Raji (cell line): Measurements from ENCODE around the gene KLHL22.

Experiments used
- POLR2A ChIP-seq: IDR thresholded peaks from 2 replicates; pipeline ENCODE4 v1.6.1; 2011; ENCODE audit warnings: low read depth, low read length, control low read depth; ENCODE audit not compliant: insufficient read depth

Gene KLHL22

DNA sequence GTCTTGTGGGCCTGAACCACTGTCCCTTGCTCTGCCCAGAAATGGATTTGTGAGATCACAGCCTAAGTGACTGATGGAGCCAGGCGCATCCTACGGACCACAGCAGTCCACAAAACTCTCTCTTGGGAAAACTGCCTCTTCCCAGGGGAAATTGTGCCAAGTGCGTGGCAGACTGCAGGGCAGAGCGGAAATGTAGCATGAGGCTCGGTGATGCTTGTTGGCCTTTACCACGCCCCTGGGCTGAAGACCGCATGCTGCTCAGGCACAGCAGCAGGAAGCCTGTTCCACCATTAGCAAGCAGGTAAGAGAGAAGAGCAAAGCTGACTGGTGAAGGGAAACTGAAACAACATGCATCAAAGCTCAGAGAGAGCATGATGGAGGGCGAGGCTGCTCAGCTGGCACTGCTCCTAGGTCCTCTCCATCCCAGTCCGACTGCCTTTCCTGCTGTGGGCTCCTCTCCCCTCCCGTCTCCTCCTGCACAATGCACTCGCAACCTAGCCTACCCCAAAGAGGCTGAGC, 31.4 kb downstream of the KLHL22 start:
- TF ChIP-seq POLR2A = no peak

DNA sequence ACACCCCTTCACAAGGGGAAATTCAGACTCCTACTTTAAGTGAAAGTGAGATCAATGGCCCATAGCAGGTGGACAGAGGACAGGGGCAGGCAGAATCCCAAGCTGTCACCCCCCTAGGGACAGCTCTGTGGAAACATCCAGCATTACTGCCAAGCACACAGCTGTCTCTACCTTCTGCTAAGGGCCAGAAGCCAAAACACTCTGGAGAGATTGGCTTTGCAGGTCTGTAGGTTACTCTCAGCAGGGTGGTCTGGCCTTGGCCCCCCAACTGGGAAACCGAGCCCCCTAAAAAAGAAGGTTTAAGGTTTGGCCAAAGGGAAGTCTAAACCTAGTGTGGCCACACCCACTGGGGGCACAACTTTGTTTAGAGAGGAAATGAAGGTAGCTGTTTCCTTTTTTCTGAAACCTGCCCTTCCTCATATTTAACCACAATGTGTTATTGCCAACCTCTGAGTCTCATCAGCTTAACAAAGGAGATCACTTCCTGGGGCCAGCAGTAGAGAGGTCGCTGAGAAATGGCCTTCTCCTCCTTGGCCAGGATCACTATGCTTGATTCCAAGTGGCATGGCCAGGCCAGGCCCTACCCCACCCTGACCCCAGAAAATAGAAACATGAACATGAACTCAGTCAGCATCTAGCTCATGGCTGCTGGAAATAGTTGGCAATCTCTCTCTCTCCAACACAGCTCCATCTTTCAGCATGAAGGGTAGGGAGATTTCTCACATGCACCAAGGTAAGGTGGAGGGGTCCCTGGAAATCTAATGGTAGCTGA, 32.1 kb downstream of the KLHL22 start:
- no peak; the same call in 1 of the 2 replicates for TF ChIP-seq POLR2A

DNA sequence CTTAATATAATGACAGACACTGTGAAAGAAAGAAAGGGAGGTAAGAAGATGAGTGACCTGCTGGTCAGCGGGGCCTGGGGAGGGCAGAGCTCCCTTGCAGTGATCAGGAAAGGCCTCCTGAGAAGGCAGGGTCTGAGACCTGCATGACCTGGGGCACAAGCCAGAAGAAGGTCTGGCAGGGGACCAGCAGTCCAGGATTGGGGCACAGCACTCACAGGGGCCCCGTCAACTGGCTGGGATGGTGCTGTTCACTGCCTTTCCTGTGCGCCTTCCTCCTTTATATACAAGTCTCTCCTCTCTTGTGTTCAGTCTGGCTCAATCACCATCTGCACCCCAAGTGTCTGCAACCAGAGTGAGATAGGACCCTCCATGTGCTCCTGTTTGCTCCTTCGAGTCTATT, 35.7 kb downstream of the KLHL22 start:
- TF ChIP-seq POLR2A = no peak

DNA sequence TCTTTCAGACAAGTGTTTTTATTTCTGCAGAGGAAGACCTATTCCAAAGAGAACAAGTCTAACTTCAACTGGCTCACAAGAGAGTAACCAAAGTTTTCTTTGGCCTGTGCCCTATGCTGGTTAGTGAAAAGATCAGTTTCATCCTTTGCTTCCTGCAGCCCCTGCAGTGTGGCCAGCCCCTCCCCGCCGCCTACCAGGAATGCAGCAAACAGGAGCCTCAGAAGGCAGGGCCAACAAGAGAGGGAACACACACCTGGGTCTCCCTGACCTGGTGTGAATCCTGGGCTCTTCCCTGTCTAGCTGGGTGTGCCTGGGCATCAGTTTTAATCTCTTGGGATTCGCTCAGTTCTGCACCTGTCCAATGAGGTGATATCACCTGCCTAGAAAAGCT, 36.4 kb downstream of the KLHL22 start:
- TF ChIP-seq POLR2A = no peak

DNA sequence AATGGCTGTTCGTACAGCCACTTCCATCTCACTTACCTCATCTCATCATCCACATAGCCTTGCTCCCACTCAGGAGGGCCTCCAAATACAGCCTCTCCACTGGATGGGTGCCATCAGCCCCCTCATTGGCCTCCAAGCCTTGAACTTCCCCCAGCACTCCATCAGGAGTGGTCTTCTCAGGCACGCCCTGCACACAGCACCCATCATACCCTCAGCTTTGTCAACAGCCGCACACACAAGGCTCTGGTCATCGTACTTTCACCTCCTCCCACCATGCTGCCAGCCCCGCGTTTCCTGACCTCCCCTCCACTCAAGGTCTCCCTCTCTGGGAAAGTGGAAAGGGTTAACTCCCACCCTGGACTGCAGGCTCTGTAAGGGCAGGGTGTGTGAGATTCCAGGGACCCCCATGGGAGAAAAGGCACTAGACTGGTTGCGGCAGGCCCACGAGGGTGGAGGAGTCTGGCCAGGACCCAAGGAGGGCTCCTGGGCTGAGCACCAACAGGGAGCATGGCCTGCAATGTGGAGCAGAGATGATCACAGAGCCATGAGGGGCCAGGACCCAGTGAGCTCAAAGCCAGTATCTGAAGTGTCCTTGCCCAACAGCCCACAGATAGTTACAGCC, 37.0 kb downstream of the KLHL22 start:
- TF ChIP-seq POLR2A = no peak

DNA sequence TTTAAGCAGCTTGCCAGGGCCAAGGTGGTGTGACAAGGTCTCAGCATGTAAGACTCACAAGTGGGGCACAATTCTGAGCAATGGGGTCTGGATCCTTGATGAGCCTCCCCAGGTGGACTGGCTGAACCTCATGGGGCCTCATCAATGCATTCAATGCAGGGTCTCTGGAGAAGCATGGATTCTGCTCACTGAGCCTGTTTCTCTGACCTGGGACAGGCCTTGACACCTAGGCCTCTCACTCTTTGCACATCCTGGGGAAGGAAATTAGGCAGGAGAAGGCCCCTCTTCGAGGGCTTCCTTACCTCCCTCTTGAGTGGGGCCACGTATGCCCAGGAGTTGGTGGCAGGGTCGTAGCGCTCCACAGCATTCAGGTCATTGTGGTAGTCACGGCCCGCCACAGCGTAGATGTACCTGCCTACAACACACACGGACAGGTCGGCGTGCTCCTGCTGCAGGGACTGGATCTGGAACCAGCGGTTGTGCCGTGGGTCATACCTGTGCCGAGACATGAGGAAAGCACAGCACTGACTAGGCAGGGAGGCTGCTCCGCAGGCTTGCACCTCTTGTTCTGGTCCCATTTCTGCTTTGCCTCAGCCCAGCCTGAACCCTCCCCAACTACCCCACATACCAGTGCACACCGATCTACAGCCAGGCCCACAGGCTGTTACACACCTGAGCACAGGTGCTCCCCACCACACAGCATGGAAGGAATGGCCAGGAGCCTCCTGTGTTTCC, 37.9 kb downstream of the KLHL22 start:
- no peak for TF ChIP-seq POLR2A

DNA sequence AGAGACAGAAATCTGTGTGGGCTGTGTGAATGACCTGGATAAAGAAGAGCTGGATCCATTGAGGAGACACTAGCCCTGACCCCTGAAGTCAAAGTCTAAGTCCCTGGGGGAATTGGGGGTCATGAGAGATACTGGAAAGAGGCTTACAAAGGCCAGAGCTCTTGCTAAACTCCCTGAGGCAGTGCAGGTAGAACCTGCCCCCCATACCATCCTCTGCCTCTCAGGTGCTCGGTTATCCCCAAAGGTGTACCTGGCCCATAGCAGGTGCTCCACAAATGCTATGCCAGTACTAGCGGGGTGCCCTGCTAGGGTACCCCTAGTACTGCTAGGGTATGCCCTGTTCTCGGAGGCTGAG, 38.9 kb downstream of the KLHL22 start:
- no peak for TF ChIP-seq POLR2A

DNA sequence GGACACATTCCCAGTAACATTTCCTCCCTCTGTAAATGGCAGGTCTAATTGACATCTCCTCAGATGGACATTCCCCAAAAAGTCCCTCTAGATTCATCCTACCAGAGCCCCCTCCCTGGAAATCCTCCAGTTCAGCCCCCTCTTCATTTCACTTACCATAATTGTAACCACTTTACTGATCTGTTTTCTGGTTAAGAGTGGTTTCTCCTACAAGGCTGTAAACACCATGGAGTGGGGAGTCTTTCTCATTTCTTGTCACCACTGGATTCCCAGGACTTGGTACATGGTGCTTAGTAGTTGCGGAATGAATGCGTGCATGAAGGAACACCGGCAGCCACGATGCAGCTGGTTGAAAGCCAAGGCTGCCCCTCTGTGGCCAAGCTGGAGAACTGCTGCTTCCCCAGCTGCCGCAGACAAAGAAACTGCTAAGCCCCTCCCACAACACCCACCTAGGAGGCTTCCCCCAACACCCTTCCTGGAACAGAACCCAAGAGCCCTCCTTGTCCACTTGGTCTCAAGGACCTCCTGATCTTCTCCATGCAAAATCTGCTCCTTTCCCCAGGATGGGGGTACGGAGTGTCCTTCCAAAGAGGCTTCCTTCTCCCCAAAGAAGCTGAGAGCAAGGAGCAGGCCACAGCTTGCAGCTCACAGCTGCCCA, 39.4 kb downstream of the KLHL22 start:
- no peak for TF ChIP-seq POLR2A

DNA sequence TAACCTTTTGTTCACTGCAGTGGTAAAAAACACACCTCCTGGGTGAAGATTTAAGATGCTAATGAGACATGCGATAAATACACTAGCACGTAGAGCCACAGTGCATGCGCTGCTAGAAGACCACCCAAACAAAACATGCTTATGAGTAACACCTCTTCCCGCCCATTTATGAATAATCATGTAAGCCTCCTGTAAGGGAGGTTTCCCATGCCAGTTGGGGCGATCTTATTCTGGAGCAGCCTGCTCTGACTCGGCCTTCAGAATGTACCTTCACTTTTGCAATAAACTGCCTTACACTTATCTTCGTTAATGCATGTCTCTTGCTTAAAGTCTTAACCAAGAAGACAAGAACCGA, 39.9 kb downstream of the KLHL22 start:
- TF ChIP-seq POLR2A = no peak

DNA sequence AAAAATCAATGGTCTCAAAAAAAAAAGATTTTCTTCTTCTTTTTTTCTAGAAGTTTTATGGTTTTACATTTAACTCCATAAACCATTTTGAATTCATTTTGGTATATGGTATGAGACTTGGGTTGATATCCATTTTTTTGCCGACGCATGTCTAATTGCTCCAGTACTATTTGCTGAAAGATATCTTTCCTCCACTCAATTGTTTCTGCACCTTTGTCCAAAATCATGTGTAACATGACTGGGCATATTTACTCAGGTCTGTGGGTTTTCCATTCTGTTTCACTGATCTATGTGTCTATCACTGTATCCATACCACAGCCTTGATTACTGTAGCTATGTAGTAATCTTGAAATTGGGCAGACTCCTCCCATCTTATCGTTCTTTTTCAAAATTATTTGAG, 42.4 kb downstream of the KLHL22 start:
- TF ChIP-seq POLR2A = no peak

DNA sequence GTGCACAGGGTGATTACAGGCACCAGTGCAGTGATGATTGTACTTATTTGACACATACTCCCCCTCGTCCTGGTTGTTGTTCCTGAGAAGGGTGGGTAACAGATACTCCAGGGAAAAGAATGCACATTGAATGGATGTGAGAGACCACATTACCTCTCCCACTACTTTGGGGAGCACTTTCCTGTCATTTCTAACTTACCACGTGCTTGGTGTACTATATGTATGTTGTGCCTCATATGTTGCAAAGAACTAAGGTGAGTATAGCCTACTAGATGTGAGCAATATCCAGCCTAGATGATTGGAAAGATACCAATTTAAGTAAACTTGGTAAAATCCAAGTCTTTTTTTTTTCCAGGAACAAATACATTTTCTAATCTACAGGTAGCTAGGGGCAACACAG, 43.7 kb downstream of the KLHL22 start:
- TF ChIP-seq POLR2A = no peak

DNA sequence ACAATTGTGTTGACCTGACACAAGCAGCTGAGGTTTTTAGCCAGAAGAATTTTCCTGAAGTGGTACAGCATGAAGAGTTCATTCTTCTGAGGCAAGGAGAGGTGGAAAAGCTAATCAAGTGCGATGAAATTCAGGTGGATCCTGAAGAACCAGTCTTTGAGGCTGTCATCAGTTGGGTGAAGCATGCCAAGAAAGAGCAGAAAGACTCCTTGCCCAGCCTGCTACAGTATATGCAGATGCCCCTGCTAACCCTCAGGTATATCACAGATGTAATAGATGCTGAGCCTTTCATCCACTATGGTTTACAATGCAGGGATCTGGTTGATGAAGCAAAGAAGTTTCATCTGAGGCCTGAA, 45.1 kb downstream of the KLHL22 start:
- TF ChIP-seq POLR2A = no peak

DNA sequence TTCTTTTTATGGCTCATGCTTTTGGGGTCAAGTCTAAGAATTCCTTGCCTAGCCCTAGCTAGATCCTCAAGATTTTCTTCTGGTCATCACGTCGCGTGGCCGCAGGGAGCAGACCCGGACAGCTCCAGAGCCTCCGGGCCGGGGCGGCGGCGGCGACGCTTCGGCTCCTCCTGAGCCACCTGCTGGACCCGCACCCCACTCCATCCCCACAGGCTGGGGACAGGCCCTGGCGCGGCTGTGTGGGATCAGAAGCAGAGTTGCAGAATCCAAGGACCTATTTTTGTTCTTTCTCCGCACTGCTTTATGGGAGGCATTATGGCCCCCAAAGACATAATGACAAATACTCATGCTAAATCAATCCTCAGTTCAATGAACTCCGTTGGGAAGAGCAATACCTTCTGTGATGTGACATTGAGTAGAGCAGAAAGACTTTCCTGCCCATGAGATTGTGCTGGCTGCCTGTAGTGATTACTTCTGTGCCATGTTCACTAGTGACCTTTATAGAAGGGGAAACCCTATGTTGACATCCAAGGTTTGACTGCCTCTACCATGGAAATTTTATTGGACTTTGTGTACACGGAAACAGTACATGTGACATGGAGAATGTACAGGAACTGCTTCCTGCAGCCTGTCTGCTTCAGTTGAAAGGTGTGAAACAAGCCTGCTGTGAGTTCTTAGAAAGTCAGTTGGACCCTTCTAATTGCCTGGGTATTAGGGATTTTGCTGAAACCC, 45.6 kb downstream of the KLHL22 start:
- no peak for TF ChIP-seq POLR2A

DNA sequence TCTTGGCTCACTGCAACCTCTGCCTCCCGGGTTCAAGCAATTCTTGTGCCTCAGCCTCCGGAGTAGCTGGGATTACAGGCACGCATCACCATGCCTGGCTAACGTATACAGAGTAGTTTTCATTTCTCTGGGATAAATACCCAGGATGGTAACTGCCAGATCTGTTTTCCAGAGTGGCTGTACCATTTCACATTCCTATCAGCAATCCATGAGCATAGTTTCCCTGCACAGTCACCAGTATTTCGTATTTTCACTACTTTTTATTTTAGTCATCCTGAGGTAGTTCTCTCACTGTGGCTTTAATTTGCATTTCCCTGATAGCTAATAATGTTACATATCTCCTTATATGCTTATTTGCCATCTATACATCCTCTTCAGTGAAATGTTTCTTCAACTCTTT, 47.0 kb downstream of the KLHL22 start:
- no peak for TF ChIP-seq POLR2A

DNA sequence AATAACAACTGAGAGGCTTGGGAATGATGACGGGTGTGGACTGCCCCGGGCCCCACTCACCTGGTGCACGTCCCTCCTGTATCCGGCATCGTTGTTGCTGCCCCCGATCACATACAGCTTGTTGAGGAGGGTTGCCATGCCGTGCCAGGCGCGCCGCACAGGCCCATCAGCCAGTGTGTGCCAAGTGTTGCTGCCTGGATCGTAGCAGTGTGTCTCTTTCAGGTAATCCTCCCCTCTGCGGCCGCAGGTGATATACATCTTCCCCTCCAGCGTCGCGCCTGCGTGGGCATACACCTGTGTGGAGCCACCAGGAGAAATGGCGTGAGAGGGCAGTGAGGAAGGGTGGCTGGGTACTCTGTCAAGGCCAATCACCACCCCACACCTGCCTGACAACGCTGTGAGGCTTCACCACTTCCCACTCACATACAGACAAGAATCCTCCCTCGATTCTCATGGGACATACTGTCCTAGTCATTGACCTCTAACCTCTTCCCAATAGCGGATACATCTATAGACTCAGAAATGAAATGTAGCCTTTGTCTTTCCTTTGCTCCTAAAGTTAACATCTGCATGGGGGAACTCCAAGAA, 49.1 kb downstream of the KLHL22 start:
- TF ChIP-seq POLR2A = no peak
